C4-2B (cell line): ENCODE measurements around the gene MRRF.

ENCODE experiments used
- H3K27ac ChIP-seq: fragments of 450-650 bp; 2 replicates; pipeline ENCODE4 v1.5.1; 2017
- CTCF ChIP-seq: fragments of 450-650 bp; conservative IDR thresholded peaks from 2 replicates; pipeline ENCODE4 v1.5.1; 2017; ENCODE audit warnings: mild to moderate bottlenecking
- ZFX ChIP-seq: fragments of 450-650 bp; IDR thresholded peaks from 2 replicates; pipeline ENCODE4 v1.6.1; 2017

The MRRF gene

GRCh38 chr9:122370303-122370702 is 105.6 kb downstream of the MRRF start:
- TF ChIP-seq CTCF (no peak), ZFX (no peak)
- no peak overlapping the region for H3K27ac ChIP-seq

GRCh38 chr9:122370869-122371755 is 106.4 kb downstream of the MRRF start, which contains the start of gene PTGS1:
TSS of gene PTGS1 (plus strand) at chr9:122371024. CDS start at chr9:122371085, 61 bp downstream.
- TF ChIP-seq CTCF (no peak), ZFX (no peak)
- no peak within 1 kb of the TSS for H3K27ac ChIP-seq

GRCh38 chr9:122371846-122372245 is 107.2 kb downstream of the MRRF start:
- TF ChIP-seq ZFX (no peak), CTCF (no peak)

GRCh38 chr9:122372856-122373845 is 108.5 kb downstream of the MRRF start:
- TF ChIP-seq ZFX (no peak), CTCF (no peak)
- H3K27ac ChIP-seq = no peak overlapping the region

More at GRCh38 chr9:122371846-122372245, 107.2 kb downstream of the MRRF start:
- no peak overlapping the region for H3K27ac ChIP-seq

GRCh38 chr9:122374885-122375420 is 110.3 kb downstream of the MRRF start:
- TF ChIP-seq CTCF = no peak
- TF ChIP-seq ZFX = no peak
- H3K27ac ChIP-seq = peak overlapping the region; percentile 69

- TF ChIP-seq ZFX (no peak), CTCF (no peak)
- H3K27ac ChIP-seq = peak overlapping the region; percentile 69
Observed at GRCh38 chr9:122376796-122377195, 112.1 kb downstream of the MRRF start.
